ENCODE measurements around the gene PLEKHN1.
"Not testable (repeated sequence)": the region's sequence is repeated elsewhere in the genome, so short reads cannot be mapped to it uniquely, and the experiment has no call there.

Gene PLEKHN1

DNA sequence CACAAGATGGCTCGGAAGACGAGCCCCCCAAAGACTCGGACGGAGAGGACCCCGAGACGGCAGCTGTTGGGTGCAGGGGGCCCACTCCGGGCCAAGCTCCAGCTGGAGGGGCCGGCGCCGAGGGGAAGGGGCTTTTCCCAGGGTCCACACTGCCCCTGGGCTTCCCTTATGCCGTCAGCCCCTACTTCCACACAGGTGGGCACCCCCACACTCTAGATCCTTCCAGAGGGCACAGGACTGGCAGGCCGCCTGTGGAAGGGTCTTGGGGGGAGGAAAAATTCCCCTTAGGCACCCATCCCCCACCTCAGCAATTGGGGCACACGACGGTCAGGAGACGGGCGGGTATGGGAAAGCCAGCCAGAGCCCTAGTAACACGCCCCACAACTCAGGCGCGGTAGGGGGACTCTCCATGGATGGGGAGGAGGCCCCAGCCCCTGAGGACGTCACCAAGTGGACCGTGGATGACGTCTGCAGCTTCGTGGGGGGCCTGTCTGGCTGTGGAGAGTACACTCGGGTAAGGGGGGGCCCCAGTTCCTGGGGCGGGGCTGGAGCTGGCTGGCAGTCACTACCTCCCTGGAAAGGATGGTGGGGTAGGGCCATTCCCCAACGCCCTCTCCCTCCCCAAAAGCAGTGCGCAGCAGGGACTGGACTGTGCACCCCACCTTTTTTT is 23.3 kb upstream of the PLEKHN1 start:
- DNase-seq, result no peak

GRCh38 chr1:943545-944340 is 22.5 kb upstream of the PLEKHN1 start:
- DNase-seq, result no peak

DNA sequence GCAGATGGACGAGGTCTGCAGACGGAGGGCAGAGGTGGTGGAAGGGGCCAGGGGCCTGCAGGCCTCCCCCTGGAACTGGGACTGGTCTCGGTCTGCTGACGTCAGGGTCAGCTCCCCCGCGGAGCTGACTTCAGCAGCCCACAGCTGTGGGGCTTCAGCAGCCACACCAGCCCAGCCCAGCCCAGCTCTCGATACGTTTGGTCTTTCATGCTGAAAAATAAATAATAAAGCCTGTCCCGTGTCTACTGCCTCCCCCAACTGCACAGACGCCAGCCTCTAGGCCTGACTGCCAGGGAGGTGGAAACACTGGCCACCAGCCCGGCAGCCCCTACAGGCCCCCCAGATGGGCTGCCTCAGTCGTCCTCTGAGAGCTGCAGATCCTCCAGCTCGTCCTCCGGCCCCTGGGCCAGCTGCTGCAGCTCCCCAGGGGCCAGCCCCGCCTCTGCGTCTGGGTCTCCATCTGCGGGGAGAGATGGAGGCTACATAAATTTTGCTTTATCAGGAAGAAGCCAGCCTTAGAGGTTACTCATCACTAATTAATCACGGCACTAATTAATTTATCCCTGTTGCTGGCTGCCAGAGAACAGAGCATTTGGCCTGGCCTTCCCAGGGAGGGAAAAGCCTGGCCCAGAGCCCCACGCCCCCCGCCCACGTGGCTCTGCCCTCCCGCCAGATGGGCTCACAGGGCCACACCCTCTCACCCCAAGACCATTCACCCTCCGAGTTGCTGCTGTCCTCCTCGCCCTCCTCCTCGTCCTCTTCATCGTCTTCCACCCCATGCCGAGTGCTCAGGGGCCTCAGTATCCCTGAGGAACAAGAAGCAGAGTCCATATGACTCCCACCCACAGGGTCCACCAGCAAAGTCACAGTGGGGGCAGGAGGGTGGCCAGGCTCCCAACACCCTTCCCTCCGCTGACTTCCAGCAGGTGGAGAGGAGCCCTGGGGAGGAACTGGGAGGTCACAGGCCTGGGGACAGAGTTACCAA is 21.6 kb upstream of the PLEKHN1 start:
- no peak for DNase-seq

GRCh38 chr1:945688-946556 is 20.4 kb upstream of the PLEKHN1 start:
- DNase-seq, result no peak

GRCh38 chr1:946811-947210 is 19.5 kb upstream of the PLEKHN1 start:
- not testable (repeated sequence) for DNase-seq

DNA sequence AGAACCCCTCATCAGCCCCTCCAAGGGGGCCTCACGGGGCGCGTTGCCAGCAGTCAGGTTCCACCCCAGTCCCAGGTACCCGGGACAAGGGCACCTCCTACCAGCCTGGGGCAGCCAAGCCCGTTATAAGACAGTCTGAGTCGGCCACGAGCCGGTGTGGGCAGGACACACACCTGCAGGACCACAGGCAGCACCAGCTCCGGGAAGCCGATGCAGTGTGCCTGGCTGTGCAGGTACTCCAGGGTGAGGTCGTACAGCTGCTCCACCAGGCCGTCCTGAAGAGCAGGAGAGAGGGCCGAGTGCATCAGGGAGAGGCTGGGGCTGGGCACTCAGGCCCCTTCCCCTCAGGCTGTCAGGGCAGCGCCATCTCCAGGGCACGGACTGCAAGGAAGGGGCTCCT is 18.3 kb upstream of the PLEKHN1 start:
- DNase-seq, result no peak

DNA sequence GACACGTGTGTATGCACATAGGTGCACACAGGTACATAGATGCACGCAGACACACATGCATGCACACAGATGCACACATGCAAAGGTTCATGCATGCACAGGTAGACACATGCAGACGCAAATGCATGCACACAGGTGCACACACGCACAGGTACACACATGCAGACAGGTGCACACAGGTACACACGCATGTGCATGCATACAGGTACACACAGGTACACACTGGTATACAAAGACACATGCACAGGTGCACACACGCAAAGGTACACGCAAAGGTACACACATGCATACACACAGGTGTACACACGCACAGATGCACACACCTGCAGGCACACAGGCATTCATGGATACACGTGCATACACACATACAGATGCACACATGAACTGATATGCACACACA is 16.0 kb upstream of the PLEKHN1 start:
- DNase-seq, result no peak

- no peak for DNase-seq
Observed at GRCh38 chr1:950881-951280, 15.4 kb upstream of the PLEKHN1 start.

DNA sequence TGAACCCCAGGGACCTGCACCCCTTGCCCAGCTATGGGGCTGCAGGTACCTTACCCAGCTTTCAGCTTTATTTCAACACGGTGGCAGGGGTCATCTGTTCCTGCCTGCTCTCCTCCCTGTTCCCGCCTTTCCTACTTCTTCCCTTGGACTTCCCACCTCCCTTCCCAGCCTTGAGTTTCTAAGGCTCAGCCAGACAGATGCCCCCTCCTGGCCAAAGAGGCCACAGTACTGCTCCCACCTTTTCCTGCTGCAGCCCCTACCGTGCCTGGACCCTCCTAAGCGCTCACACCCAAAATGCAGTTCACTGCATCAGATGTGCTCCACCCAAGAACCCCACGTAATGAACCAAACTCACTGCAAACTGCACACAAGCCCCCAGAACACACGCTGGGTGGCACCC is 14.9 kb upstream of the PLEKHN1 start:
- no peak for DNase-seq

DNA sequence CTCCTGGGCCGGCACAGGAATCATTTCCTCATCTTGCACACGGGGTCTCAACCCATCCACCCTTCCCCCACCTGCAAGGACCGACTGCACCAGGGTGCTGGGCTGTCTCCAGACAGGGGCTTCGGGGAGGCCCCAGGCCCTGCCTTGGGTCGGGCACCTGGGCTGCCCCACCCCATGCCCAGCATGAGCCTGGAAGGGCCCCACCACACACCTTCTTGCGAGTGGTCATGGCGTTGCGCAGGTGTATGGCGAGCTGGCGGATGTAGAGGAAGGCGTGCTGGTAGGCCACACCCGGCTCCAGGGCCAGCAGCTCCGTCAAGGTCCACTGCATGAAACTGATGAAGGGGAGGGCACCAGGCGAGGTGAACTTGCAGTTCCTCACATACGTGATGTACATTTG is 14.1 kb upstream of the PLEKHN1 start:
- DNase-seq, result no peak

DNA sequence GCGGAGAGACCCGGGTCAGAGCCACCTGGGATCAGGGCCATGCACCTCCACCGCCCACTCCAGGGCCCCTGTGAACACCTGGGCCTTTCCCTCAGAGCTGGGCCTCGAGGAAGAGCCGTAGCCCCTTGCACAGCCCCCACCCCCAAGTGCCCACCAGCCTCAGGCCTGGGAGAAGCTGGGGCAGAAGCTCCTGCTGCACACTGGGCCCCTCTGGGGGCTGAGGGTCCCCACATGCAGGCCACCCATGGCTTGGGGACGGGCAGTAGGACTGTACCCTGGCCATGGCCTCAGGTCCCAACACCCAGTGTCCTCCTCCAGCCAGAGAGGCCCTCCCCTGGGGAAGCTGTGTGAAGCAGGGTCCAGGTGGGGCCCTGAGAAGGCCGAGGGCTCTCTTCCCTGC is 13.7 kb upstream of the PLEKHN1 start:
- DNase-seq, result no peak

DNA sequence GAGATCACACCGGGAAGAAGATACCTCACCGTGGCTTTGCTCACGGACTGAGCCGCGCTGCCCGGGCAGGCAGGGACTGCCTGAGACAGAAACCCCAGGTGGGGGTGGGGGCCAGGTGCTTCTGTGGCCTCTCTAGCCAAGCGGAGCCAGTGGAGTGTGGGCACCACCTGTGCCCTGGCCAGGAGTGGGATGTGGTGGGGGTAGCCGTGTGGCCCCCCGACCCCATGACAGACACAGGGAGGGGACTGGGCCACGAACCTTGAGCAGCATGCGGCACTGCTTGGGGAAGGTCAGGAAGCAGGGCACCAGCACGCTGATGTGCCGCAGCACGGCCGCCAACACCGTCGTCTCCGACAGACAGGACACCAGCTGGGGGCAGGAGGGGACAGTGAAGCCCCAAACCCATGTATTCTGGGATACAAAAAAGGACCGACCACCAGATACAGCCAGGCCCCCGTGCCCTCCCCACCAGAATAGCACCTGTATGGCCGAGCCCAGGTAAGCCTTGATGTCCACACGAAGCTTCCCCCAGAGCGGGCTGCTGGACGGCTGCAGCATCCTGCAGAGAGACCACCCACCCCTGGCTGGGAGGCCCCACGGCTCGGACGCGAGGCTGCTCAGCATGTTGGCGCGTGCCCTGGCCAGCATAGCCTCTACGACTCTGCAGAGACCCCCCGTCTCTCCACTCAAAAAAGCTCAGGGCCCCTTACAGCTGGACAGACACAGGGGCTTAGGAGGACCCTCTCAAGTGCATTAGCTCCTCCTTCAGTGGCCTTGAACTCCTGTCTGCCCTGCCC is 12.6 kb upstream of the PLEKHN1 start:
- no peak for DNase-seq

DNA sequence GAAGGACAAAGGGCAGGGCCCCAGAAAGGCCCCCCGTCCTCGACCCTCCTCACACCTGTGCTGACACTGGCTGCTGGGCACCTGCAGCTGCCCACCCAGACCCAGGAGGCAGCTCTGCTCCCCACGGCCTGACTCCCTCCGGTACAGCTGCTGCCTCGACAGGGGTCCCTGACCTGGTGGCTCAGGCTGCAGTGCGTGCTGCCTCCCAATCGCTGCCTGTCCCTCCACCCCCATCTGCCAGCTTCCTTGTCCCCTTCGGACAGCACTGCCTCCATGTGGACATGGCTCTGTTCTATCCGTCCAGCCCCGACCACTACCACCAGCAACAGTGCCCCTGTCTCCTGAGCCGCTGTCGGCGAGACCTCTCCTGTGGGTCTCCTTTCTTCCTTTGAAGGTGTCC is 11.4 kb upstream of the PLEKHN1 start:
- DNase-seq, result no peak

DNA sequence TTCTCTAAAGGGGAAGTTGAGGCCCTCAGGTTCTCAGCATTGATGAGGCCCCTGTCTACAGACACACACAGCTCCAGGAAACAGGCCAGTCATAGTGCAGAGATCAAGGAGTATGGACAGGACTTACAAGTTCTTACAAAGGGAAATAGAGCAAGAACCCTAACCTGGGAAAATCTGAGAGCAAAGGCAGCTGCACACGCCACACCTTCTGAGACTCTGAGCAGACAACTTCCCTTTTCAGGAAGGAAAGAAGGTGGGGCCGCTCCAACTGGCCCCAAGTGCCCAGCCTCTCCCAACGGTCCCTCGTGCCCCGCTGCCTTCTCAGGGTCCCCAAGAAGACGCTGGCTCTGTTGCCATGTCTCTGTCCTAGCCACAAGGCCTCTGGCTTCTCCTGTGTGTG is 10.8 kb upstream of the PLEKHN1 start:
- no peak for DNase-seq

DNA sequence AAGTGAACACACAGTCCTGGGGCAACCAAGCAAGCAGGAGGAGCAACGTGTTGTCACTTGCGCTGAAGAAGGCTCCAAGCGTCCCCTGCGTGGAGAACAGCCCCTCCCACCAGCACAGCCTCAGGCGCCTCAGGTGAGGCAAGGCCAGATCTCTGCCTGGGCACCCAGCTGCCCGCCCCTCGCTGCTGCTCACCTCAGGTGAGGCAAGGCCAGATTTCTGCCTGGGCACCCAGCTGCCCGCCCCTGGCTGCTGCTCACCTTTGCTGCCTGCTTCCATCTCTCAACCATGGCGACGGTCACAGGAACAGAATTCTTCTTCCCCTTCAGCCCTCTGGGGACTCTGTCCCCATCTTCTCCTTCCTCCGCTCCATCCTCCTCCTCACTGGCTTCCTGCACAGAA is 9.6 kb upstream of the PLEKHN1 start:
- DNase-seq, result no peak

- peak; percentile 76 to 79 for DNase-seq
Observed at GRCh38 chr1:958823-959730, 7.2 kb upstream of the PLEKHN1 start, which contains the start of gene NOC2L. NOC2L (minus strand) TSS chr1:959256; CDS start chr1:959240, 16 bp downstream.

GRCh38 chr1:959731-960362 is 6.4 kb upstream of the PLEKHN1 start:
- no peak for DNase-seq

DNA sequence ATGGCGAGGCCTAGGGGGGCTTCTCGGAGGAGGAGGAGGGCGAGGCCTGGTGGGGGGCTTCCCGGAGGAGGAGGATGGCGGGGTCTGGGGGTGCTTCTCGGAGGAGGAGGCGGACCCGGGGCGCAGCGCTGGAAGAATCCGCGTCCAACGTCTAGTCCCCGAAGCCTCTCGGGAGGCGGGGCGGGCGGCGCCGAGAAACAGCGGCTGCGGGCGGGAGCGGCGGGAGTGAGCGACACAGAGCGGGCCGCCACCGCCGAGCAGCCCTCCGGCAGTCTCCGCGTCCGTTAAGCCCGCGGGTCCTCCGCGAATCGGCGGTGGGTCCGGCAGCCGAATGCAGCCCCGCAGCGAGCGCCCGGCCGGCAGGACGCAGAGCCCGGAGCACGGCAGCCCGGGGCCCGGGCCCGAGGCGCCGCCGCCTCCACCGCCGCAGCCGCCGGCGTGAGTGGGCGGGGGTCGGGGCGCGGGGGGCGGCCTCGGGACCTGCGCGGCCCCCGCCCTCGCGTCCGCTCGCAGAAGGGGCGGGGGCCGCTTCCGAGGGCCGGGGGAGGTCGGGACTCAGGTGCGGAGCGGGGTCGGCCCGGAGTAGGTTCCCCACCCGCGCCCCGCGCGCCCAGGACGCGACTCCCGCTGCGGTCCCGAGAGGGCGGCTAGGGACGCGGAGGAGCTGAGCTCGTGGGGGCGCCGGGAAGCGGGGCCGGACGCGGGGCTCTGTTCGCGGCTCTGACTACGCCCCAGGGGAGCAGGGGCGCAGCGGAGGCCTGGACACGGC is 5.7 kb upstream of the PLEKHN1 start, which contains the start of gene KLHL17:
Gene KLHL17, plus strand, starts transcription at position 222 of the 769 bp plus-strand sequence. Its CDS starts 110 bp downstream, at position 332.
- DNase-seq, result peak; percentile 34 to 48
